ENCODE measurements around the gene CFLAR.
"Not testable (repeated sequence)": the region's sequence is repeated elsewhere in the genome, so short reads cannot be mapped to it uniquely, and the experiment has no call there.

The CFLAR gene

DNA sequence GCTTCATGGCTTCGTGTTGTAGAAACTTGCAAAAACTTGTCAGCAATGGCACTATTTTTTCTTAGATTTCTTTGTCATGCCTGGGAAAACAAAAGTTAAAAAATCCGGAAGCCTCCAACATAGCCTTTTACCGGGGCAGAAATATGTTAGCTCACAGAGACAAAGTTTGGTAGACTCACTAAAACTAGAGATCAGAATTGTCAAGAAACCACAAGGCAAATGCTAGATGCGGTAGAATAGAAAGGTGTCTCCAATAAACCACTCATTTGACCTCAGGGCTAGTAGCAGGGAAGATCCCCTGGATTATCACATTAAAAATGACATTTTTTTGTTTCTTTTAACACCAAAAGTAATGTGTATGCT, 67.4 kb downstream of the CFLAR start:
- no peak for DNase-seq (ENCODE audit: low spot score)

DNA sequence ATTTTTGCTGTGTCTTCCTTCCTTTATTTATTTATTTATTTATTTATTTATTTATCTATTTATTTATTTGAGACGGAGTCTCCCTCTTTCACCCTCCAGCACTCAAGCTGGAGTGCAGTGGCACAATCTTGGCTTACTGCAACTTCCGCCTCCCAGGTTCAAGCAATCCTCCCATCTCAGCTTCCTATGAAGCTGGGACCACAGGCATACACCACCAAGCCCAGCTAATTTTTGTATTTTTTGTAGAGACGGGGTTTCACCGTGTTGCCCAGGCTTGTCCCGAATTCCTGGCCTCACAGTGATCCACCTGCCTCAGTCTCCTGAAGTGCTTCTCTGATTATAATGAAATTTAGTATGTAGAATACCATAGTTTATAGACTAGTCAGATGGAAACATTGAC, 67.9 kb downstream of the CFLAR start:
- DNase-seq (ENCODE audit: low spot score): not testable (repeated sequence)

DNA sequence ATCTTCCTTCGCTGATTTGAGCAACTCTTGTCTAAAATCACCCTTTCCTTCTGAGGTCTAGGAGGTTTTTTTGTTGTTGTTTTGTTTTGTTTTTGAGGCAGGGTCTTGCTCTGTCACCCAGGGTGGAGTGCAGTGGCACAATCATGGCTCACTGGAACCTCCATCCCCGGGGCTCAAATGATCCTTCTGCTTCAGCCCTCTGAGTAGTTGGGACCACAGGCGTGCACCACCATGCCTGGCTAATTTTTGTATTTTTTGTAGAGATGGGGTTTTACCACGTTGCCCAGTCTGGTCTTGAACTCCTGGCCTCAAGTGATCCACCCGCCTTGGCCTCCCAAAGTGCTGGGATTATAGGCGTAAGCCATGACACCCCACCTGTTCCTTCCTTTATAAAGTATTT, 68.3 kb downstream of the CFLAR start:
- not testable (repeated sequence) for DNase-seq (ENCODE audit: low spot score)

GRCh38 chr2:201185863-201186262, 69.9 kb downstream of the CFLAR start:
- DNase-seq (ENCODE audit: low spot score): no peak

GRCh38 chr2:201186982-201187381, 71.0 kb downstream of the CFLAR start:
- no peak for DNase-seq (ENCODE audit: low spot score)

DNA sequence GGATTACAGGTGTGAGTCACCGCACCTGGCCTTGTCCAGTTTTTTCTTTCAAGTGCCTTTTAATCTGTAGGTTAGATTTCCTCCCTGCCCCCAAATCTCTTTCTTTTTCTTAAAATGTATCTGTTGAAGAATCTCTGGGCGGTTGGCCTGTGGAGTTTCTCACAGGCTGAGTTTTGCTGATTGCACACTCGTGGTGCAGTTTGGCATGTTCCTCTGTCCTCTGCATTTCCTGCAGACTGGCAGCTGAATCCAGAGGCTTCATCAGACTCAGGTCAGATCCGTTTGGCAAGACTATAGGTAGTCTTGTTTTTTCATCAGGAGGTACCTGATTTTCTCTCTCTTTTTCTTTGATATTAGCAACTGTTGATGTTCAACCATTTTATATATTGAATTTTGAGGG, 72.5 kb downstream of the CFLAR start:
- no peak for DNase-seq (ENCODE audit: low spot score)

DNA sequence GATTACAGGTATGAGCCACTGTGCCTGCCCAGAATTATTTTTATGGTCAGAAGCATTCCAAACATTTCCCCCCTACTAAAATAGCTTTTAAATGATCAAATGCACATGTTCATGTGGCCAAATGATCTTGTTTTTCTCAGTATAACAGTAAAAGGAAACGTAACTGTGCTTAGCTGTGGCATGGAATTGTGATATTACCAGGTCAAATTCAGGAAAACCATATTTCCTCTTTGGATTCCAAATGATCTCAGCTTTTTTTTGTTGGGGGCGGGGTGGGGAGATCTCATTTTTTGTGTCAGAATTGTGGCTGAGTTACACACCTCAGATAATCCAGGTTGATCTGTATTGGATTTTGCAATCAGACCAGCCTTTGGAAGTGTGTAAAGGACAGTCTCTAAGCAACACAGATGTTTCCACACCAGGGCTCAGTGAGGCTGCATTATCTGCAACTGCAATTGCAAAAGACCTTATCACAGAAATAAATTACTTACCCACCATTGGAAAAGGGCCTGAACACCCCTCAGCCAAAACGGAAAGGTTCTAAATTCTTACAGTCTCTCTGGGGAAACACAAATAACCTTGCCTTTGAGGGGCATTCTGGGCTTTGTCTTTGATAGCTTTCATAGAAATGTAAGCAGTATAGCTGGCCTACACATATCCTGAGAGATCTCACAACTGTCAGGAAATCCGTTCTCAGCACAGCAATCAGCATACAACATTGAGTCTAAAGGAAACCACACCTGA, 75.3 kb downstream of the CFLAR start:
- no peak for DNase-seq (ENCODE audit: low spot score)

GRCh38 chr2:201194097-201194496, 78.1 kb downstream of the CFLAR start:
- no peak for DNase-seq (ENCODE audit: low spot score)

GRCh38 chr2:201195331-201195730, 79.4 kb downstream of the CFLAR start:
- no peak for DNase-seq (ENCODE audit: low spot score)

DNA sequence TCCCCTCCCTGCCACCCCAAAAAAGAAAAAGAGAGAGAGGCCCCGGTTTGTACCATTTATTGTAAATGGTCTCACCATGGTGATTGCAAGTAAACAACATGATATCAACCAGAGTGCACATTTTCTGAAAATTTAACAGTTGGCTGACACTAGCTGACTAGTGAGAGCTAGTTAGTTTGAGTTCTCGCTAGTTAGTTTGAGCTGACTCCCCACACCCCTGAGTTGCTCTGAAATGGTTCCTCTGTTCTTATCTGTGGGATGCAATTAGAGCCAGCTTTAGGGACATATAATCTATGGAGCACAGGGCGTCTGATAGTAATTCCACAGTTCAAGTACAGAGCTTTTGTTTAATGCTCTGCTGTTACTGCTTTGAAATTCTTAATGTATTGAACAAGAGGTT, 80.0 kb downstream of the CFLAR start:
- no peak for DNase-seq (ENCODE audit: low spot score)

DNA sequence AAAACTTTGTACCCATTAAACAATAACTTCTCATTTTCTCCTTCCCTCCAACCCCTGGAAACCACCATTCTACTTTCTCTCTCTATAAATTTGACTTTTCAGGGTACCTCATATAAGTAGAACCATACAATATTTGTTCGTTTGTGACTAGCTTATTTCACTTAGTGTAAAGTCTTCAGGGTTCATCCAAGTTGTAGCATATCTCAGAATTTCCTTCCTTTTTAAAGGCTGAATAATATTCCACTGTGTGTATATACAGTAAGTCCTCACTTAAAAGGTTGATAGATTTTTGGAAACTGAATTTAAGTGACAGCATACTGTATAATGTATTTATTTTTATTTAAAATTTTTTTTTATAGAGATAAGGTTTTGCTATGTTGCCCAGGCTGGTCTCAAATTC, 80.8 kb downstream of the CFLAR start:
- DNase-seq (ENCODE audit: low spot score): no peak

DNA sequence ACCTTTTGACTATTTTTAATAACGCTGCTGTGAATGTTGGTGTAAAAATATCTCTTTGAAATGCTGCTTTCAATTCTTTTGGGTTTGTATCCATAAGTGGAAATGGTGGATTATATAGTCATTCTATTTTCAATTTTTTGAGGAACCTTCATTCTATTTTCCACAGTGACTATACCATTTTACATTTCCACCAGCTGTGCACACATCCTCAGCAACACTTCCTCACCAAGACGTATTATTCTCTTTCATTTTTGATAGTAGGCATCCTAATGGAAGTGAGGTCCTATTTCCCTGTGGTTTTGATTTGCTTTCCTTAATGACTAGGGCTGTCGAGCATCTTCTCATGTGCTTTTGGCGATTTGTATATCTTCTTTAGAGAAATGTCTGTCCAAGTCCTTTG, 81.8 kb downstream of the CFLAR start:
- no peak for DNase-seq (ENCODE audit: low spot score)

DNA sequence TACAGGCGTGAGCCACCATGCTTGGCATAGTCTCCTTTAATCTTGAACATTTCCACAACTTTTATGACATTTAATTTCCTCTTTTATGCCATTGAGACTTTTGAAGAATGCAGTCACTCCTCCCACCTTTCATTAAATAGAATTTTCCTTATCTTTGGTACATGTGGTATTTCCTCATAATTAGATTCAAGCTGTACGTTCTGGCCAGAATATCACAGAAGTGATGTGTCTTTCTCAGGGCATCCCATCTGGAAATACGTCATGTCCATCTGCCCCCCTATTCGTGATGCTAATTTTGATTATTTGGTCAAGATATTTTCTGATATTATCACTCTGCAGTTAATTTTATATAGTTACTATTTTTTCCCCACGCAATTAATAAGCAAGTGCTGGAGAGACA, 83.9 kb downstream of the CFLAR start:
- no peak for DNase-seq (ENCODE audit: low spot score)

GRCh38 chr2:201200345-201200744, 84.4 kb downstream of the CFLAR start:
- no peak for DNase-seq (ENCODE audit: low spot score)

GRCh38 chr2:201201371-201201770, 85.4 kb downstream of the CFLAR start:
- no peak for DNase-seq (ENCODE audit: low spot score)

- DNase-seq (ENCODE audit: low spot score): no peak
Observed at GRCh38 chr2:201203916-201204654, 88.1 kb downstream of the CFLAR start.

GRCh38 chr2:201204655-201205514, 88.9 kb downstream of the CFLAR start:
- DNase-seq (ENCODE audit: low spot score): no peak

DNA sequence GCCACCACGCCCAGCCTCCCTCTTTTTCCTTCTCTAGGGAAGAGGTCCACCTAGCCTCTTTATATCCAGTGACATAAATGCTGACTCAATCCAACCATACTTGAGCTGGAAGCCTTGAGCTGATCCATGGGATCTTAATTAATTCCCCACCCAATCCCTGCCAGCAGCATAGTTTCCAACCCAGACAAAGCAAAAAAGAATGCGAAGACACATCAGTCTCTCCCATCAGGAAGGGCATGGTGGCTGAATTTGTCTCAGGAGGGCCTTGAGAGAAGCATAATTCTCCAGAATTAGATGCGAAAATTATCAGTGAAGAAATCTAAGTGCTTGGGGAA, 89.5 kb downstream of the CFLAR start:
- no peak for DNase-seq (ENCODE audit: low spot score)

- no peak for DNase-seq (ENCODE audit: low spot score)
Observed at GRCh38 chr2:201208563-201209252, 92.7 kb downstream of the CFLAR start.

- DNase-seq (ENCODE audit: low spot score): no peak
Observed at GRCh38 chr2:201215963-201216362, 100.0 kb downstream of the CFLAR start.

- DNase-seq (ENCODE audit: low spot score): no peak
Observed at GRCh38 chr2:201216918-201217317, 101.0 kb downstream of the CFLAR start.

- DNase-seq (ENCODE audit: low spot score): no peak
Observed at GRCh38 chr2:201218780-201219179, 102.8 kb downstream of the CFLAR start.
